Renal cortex interstitium (tissue), 11 donors: ENCODE measurements around the gene CACTIN. TPM values are rescaled to one million over a fixed set of nuclear protein-coding genes. Genes with fewer than 3 reads are reported as not detected.
"Not testable (repeated sequence)": the region's sequence is repeated elsewhere in the genome, so short reads cannot be mapped to it uniquely, and the experiment has no call there.

Experiments used
- DNase-seq, 11 donors: peaks; one replicate each; pipeline ENCODE4 v3.0.0-alpha.2; 2013; ENCODE audit warnings: low read depth in 9 of 11, low spot score in 4 of 11; ENCODE audit errors: extremely low read depth in 1 of 11
- polyA plus RNA-seq, 3 donors: library from polyadenylated mRNA; unstranded; fragments of 120-200 nt; gene quantifications; one replicate each; pipeline ENCODE4 v1.2.1, GENCODE V29; 2013; ENCODE audit not compliant: insufficient read length in 3 of 3

Gene CACTIN
- polyA plus RNA-seq, 3 donors, result 17.5 to 30.8 (median 28.9) TPM

DNA sequence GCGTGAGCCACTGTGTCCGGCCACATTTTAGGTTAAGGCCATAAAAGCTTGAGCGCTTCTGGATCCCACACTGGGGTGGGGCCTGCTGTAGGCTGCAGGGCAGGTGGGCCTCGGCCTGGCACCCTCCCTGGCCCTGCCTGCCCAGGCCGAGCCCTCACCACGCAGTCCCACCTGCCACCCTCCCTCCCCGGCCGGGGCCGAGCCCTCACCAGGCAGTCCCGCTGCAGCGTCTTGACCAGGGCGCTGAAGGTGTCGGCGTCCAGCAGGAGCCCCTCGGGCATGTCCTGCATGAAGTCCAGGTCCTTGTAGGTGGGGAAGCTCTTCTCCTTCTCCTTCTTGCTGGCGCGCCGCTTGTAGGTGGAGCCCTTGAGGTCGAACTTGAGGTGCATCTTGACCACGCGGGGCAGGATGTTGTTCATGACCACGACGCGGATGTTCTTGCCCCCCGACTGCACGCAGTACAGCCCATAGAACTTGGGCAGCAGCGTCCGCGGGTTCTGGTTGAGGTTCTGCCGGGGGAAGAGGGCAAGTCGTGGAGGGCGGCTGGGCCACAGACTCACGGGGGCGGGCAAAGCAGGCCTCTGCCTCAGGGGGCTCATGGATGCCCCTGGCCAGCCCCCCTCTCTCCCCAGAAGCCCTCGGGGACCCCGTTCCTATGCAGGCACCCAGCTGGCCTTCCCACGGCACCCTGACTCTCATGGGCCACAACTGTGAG is 26.6 kb upstream of the CACTIN start:
- DNase-seq, result no peak

DNA sequence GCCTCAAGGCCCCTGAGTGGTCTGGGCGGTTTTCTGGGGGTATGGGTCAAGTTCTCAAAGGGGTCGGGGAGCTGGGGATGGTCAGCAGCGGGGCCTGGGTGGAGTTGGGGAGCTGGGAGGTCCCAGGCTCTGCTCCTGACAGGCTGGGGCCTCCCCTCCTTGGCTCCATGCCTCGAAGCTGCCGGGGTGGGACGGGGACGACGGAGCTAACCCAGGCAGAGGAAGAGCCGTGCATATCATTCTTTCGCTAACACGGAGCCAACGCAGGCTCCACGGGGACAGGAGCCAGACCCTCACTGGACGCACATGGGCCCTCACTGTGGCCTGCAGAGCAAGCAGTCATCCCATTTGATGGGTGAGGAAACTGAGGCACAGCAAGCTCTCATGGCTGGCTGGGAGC is 25.8 kb upstream of the CACTIN start:
- no peak for DNase-seq

DNA sequence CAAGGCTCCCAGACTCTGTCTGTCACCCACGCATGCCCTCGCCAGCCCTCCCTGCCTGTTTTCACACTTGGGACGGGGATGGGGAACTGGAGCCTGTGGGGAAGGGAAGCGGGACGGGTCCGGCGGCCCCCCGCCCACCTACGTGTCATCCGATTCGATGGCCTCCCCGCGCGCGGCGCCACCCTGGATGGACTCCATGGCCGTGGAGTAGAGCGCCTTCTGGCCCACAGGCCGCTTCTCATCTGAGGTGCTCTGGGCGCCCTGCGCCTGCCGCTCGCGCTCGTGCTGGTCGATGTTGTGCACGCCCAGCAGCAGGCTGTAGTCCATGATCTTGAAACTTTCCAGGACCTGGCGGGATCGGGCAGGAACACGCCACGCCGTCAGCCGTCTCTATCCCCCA is 25.1 kb upstream of the CACTIN start:
- DNase-seq, result no peak

DNA sequence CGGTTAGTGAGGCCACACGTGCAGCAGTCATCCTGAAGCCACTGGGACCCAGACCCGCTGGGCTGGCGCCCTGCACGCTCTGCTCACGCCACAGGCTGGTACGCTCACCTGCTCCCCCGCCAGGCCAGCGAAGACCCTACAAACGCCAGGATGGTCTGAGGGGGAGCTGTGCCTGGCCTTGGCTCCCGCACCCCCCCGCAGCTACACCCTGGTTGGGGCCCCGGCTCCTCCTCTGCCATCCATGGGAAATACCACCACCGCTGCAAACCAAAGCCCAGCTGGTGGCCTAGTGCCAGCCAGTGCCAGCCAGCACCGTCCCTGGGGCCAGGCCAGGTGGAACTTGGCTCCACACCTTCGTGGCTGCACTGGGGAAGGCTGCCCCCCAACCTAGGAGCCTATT is 23.3 kb upstream of the CACTIN start:
- DNase-seq, result no peak

DNA sequence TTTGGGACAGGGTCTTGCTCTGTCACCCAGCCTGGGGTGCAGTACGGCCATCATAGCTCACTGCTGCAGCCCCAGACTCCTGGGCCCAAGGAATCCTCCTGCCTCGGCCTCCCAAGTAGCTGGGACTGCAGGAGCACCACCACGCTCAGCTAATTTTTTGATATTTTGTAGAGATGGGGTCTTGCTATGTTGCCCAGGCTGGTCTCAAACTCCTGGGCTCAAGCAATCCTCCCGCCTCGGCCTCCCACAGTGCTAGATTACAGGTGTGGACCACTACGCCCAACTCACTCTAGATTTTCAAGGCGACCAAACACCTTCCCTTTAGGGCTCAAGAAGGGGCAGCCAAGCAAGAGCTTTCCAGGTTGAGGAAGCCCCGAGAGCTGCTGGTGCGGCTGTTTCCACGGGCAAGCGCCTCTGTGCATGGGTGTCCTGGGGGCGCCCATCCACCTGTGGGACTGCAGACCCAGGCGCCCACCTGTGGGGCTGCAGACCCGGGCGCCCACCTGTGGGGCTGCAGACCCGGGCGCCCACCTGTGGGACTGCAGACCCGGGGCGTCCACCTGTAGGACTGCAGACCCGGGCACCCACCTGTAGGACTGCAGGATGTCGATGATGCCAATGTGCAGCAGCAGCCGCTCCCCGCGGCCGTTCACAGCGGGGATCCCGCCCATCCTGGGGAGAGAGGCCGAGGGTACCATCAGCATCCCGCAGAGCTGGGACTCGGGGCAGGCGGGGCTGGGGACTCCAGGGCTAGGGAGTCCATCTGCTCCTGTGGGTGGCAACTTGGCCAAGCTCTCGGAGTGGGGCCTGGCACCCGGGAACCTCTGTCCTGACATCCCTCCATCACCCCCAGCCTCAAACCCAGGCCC is 21.7 kb upstream of the CACTIN start:
- DNase-seq, result no peak

DNA sequence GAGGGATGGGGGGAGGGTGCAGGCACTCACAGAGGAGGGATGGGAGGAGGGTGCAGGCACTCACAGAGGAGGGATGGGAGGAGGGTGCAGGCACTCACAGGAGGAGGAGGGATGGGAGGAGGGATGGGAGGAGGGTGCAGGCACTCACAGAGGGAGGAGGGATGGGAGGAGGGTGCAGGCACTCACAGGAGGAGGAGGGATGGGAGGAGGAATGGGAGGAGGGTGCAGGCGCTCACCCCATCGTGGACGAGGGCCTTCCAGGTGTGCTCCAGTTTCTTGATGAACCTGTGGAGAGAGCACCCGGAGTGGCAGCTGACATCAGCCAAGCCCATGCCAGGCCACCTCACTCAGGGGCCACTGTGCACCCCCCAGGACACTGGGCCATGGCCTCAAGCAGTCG is 20.5 kb upstream of the CACTIN start:
- not testable (repeated sequence) for DNase-seq

DNA sequence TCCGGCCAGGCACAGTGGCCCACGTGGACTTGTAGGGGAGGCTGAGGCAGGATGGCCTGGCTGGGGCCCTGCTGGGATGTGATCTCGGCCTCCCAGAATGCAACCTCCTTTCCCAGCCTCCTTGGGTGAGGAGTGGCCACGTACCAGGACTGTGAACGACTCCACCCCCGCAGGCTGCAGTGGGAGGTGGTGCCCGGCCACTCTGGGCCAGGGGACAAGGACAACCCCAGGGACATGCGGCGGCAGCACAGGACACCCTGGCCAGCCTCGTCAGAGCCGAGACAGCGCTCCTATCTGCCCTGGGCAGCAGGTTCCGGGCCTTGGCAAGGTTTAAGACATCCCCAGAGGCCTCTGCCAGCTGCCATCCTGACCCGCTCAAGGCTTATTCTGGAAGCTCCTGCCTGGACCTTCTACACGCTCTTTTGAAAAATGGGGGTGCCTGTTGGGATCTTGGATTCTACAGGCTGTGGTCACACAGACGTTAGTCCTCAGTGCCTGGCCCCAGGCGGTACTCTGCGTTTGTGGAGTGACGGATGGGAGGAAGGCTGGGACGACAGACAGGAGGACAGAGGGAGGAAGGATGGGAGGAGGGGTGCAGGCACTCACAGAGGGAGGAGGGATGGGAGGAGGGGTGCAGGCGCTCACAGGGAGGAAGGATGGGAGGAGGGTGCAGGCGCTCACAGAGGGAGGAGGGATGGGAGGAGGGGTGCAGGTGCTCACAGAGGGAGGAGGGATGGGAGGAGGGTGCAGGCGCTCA is 19.9 kb upstream of the CACTIN start:
- no peak for DNase-seq

DNA sequence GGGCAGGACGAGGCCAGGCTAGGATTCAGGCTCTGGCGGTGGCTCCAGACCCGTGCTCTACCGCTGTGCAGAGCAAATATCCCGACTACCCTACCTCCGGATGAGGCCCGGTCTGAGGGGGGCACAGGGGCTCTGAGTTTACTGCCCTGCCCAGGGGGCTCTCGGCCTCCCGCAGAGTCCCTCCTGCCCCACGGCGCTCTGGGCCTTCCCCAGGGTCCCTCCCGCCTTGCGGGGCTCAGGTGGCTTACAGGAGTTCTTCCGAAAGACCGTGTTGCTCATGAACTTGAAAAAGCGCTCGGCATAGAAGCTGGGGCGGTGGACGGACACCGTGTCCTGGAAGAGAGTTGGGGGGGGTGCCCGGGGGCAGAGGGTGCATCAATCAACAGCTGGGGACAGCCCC is 19.1 kb upstream of the CACTIN start:
- DNase-seq, result no peak

DNA sequence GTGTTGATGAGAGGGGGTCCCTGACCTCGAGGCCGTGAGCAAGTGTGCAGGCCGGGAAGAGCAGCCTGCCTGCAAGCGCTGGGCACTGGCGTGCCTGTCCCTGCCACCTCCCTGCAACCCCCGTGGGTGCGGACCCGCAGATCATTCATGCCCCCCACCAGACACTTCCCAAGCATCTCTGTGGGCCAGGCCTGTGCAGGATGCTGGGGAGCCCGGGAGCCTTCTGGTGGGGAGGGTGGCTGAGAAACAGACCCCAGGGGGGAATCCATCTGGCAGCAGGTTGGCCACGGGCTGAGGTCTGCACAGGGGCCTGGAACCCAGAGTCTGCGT is 18.4 kb upstream of the CACTIN start:
- no peak for DNase-seq

DNA sequence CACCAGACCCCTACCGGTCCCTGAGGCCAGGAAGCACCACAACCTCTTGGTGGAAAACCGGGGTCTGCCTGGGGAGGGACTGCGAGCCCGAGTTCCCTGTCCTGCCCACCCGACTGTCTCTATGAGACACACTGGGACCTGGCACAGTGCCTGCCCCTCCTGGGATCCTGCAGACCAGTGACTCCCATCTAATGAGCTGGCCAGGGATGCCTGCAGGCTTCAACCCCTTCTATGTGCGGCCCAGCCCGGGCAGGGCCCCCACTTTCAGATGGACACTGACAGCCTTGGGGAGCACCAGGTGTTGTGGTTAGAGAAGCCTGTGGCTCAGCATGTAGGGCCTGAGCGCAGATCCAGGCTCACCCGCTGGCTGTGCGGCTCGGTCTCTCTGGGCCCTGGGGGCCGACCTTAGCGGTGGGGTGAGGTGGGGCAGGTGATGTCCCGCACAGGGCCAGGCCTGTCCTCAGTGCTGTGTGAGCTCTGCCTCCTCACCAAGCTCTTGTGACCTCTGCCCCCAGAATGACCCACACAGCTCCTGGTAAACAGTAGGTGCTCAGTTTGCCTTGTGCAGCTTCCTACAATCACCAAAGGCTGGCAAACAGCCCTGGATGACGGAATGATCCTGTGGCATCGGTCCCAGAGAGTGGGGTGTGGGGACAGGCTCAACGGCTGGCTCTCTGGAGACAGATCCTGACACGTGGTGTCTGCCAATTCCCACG is 17.9 kb upstream of the CACTIN start:
- DNase-seq, result no peak

DNA sequence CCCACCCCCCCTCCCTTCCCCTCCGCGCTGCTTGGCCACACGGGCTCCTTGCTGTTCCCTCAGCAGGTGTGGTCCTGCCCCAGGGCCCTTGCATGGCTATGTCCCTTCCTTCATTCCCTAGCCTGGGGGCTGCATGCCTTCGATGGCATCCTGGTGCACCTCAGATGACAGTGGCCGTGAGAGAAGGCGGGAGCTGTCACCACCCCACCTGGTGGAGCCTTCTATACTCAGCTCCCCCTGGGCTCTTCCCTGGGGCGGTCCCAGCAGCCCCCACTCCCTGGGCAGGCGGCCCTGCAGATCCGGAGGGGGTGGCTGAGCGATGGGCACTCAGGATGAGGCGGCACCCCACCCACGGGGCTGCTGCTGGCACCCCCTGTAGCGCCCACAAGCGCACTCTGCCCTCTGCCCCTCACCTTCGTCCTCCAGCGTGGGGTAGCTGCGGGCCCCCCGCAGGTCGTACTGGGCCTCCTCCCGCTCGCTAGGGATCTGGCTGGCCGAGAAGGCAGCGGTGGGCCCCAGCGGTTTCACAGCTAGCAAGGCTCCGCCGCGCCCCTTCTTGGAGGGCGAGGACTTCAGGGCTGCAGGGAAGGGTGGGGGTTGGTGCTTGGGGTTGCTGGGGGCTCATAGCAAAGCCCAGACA is 17.2 kb upstream of the CACTIN start:
- DNase-seq, result no peak

DNA sequence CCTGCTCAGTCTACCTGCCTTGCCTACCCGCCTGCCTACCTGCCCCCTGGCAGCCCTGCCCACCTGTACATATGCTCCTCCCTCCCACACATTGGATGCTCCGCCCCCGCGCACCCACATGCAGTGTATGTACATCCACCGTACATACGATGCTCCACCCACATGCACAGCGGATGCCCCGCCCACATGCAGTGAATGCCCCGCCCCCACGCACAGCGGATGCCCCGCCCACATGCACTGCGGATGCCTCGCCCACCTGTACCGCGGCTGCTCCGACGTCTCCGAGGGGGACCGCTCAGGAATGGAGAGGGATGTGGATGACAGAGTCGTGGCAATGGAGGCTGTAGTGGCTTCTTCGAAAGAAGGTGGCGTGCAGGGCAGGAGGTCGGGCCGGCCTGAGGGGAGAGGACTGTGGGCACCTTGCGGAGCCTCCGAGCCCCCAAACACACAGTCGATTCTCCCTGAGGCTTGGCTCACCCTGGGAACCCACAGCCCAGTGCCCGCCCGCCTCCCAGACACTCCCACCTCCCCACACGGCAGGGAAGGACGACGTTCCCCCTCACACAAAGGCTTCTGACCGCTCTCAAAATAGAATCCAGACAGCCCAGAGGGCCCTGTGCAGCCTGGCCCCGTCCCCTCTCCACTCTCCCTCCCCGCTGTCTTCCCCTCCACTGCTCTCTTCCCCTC is 16.5 kb upstream of the CACTIN start:
- no peak for DNase-seq

DNA sequence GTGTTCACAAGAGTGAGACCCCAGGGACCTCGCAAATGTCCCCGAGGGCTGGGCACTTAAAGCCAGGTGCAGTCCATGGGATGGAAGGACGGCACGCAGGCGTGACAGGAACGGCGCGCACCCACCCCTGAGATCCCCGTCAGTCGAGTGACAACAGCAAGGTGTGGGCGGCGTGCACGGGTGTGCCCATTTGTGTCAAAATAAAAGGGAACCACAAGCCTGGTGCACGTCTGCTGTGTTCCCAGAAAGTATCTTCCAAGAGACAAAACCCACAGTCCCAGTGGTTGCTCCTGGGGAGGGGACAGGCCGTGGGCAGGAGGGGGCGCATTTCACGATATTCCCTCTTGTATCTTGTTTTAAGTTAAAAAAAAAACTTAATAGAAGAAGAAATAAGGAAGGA is 15.7 kb upstream of the CACTIN start:
- DNase-seq, result no peak

DNA sequence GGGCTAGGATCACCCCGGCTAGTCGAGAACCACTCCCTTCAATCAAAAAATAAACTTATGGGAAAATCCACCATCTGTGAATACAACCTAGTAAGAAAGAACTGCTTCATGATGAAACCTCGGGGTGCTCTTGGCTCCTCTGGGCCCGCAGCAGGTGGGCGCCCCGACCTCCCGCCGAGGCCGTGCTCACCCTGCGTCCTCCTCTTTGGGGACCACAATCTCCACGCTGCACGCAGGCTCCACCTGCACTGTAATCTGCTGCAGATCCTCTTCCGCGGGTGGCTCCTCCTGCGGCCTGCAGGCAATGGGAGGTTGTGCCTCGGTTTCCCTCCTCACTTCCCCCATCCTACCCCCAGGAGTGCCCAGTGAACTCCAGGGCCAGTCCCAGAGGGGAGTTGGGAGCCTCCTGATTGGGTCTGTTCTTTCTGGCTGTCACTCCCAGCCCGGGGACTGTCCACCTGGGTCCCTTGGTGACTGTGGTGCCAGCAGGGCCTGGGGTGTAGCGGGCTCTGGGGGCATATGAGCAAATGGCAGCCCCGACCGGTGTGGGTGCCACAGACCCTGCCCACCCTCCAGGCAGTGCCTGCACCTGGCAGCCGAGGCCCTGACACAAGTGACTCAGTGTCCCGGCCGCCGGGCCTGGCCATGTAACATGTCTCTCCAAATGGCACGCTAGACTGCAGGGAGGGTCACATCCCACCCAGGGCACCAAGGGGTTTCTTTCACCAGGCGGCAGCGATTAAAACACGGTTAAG is 15.1 kb upstream of the CACTIN start:
- DNase-seq, result no peak

DNA sequence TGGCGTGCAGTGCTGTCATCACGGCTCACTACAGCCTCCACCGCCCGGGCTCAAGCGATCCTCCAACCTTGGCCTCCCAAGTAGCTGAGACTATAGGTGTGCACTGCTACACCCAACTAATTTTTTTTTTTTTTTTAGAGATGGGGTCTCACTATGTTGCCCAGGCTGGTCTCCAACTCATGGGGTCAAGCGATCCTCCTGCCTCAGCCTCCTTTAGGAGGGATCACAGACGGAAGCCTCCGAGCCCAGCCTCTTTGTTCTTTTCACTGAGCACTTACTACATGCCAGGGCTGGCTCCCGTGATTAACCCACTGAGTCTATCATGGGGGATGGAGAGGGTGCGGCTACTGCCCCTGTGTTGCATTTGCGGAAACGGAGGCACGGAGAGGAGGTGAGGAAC is 12.9 kb upstream of the CACTIN start:
- no peak for DNase-seq

DNA sequence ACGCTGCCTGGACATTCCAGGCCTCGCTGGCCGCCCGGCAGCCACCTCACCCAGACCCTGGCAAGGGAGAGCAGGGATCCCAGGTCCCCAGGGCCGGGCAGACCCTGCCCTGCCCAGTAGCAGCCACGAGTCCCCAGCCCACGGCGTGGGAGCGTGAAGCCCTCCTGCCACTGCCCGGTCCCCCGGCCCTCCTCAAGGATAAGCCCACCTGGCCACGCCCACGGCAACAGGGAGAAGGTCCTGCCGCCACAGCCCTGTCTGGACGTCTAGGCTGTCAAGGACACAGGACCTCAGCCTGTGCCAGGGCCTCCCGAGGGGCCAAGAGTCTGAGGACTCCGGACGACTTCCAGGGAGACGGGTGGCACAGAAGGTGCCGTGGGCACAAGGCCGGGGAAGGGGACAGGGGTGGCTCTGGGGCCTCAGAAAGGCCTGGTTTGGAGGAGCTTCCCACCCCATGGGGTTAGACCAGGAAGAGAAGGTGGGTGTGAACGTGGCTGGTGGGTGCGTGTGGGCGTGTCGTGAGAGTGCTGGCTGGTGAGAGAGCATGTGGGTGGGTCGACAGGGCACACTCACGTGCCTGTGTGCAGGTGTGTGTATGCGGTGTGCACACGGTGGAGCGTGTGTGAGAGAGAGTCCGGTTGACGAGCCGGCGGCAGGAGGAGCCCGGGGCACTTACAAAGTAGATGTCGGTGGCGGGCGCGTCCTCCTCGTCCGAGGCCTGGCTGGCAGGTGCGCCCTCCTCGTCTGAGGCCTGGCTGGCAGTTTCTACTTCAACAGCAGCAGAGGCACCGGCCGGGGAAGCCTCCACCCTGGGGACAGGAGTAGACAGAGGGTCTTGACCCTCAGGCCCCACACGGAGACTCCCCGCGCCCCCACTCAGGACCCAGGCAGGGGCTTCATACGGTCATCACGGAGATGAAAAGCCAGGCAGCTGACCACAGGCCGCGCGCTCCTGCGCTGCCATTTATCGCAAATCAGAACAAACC is 11.9 kb upstream of the CACTIN start:
- no peak for DNase-seq

DNA sequence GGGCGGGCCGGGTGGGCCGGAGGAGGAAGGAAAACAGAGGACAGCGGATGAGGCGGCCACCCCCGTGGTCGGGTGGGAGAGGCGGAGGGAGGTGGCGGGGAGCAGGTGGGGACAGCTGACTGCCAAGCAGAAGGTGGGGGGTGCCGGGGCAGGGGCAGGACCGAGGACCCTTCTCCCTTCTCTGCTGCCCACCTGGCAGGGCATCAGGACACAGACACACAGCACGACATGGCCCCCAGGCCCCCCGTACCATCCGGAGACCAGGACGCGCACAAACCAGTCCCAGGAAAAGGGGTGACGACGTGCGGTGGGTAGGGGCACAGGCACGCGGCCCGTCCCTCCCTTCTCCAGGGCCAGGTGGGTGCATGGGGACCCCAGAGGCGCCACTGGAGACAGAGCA is 11.0 kb upstream of the CACTIN start:
- DNase-seq, result no peak
